Measurements from ENCODE around the gene DHX16.

DHX16 gene

DNA sequence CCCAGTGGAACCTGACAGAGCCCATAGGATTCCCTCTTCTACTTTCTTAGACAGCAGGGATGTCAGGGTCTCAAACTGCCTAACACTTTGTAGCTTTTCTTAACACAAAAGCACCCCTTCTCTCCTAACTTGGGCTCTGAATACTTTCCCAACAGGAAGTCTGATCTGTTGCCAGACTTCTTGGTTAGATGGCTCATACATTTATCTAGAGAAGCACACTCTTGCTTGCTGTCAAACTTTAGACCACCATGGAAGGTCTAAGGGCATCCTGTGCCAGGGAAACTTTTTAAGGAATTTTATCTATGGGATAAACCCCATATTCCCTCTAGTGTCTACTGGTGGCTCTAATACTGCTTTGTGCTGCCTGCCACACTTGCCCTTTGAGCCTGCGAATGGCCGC is 29.1 kb downstream of the DHX16 start:
- Histone ChIP-seq H3K9me3 (ENCODE audit: insufficient read depth, low read length) (no peaks in the 10 kb centered on the region), H3K27ac (ENCODE audit: low read length) (no peak overlapping the region), H3K27me3 (ENCODE audit: low read depth, low read length) (no peaks in the 10 kb centered on the region), H3K79me2 (ENCODE audit: low read length) (peaks cover 15% of the 10 kb centered on the region), H3K9ac (ENCODE audit: low read length) (no peak overlapping the region), H3K4me1 (ENCODE audit: low read length) (peaks cover 9% of the 10 kb centered on the region), H3K36me3 (replicated peaks; ENCODE audit: low read depth, low read length) (no peaks in the 10 kb centered on the region), H2AFZ (ENCODE audit: low read depth, low read length) (no peak overlapping the region), H4K20me1 (ENCODE audit: insufficient read depth, low read length) (no peaks in the 10 kb centered on the region), H3K4me3 (ENCODE audit: low read length) (no peak overlapping the region), H3K4me2 (ENCODE audit: low read length) (no peak overlapping the region)
- TF ChIP-seq, protein P1, sequence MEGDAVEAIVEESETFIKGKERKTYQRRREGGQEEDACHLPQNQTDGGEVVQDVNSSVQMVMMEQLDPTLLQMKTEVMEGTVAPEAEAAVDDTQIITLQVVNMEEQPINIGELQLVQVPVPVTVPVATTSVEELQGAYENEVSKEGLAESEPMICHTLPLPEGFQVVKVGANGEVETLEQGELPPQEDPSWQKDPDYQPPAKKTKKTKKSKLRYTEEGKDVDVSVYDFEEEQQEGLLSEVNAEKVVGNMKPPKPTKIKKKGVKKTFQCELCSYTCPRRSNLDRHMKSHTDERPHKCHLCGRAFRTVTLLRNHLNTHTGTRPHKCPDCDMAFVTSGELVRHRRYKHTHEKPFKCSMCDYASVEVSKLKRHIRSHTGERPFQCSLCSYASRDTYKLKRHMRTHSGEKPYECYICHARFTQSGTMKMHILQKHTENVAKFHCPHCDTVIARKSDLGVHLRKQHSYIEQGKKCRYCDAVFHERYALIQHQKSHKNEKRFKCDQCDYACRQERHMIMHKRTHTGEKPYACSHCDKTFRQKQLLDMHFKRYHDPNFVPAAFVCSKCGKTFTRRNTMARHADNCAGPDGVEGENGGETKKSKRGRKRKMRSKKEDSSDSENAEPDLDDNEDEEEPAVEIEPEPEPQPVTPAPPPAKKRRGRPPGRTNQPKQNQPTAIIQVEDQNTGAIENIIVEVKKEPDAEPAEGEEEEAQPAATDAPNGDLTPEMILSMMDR (IDR thresholded peaks at IDR 0.05; ENCODE audit: low read depth, low read length): no peak
- no peak for TF ChIP-seq EZH2phosphoT487 (IDR thresholded peaks at IDR 0.05; ENCODE audit: low read depth)

DNA sequence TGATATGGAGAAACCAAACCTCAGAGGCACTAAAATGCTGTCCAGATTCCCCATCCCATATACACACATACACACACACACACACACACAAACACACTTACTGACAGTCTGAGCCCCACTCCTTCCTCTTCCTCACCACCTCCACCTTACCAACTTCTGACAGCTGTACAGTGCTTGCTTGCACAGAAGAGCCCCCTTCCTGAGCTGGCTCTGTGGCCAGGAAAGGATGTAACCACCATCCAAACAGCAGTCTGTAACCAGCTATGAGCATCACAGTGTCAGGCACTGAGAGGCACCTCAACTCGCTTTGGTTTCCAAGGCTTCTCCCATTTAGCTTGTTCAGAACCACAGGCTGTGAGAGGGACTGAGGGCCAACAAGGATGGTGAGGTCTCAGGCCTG is 31.8 kb downstream of the DHX16 start:
- no peak for TF ChIP-seq EZH2phosphoT487 (IDR thresholded peaks at IDR 0.05; ENCODE audit: low read depth)
- TF ChIP-seq, protein P1 (IDR thresholded peaks at IDR 0.05; ENCODE audit: low read depth, low read length): no peak
- no peaks in the 10 kb centered on the region for H3K36me3 ChIP-seq (replicated peaks; ENCODE audit: low read depth, low read length)
- no peaks in the 10 kb centered on the region for H3K4me1 ChIP-seq (ENCODE audit: low read length)
- no peaks in the 10 kb centered on the region for H3K79me2 ChIP-seq (ENCODE audit: low read length)
- H3K27ac ChIP-seq (ENCODE audit: low read length): no peak overlapping the region
- no peak overlapping the region for H3K4me3 ChIP-seq (ENCODE audit: low read length)
- H3K4me2 ChIP-seq (ENCODE audit: low read length): no peak overlapping the region
- H3K9me3 ChIP-seq (ENCODE audit: insufficient read depth, low read length): no peaks in the 10 kb centered on the region
- H3K27me3 ChIP-seq (ENCODE audit: low read depth, low read length): no peaks in the 10 kb centered on the region
- no peaks in the 10 kb centered on the region for H4K20me1 ChIP-seq (ENCODE audit: insufficient read depth, low read length)
- no peak overlapping the region for H3K9ac ChIP-seq (ENCODE audit: low read length)
- H2AFZ ChIP-seq (ENCODE audit: low read depth, low read length): no peak overlapping the region

DNA sequence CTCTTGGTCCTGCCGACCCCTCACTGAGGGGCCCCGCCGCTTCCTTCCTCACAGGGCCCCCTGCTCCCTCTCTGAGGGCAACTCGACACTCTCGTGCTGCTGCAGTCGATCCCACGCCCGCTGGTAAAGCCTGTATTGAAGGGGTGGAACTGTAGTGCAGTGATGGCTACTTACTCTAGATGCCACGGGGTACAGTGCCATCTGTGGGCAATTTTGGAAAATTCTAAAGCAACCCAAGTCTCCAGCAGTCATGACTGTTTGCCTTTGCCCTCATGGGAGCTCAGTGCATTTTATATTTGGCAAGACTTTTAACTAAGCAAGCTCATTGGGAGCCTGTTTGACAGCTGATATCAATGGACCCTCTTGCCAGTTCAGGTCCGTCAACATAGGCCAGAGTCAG is 32.3 kb downstream of the DHX16 start:
- Histone ChIP-seq H2AFZ (ENCODE audit: low read depth, low read length) (no peak overlapping the region), H3K4me2 (ENCODE audit: low read length) (no peak overlapping the region)

DNA sequence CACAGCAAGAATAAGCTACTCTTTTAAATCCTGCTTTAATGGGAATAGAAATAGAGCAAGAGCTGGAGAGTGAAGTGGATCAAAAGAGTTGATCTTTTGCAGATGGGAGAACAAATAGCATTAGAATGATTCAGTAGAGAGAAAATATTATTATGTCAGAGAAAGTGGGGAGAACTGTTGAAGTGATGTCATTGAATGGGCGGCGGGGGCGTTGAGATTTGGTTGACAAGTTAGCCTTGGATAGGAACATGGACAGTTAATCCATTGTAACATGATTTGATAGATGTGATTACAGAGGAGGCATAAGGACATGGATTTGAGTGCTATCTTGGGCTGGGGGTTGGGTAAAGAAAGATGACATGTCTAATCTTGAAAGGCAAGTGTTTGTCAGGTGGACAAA is 37.0 kb downstream of the DHX16 start:
- no peaks in the 10 kb centered on the region for H3K36me3 ChIP-seq (replicated peaks; ENCODE audit: low read depth, low read length)
- no peaks in the 10 kb centered on the region for H3K9me3 ChIP-seq (ENCODE audit: insufficient read depth, low read length)
- no peak overlapping the region for H3K4me2 ChIP-seq (ENCODE audit: low read length)

More for the DNA sequence above, 32.3 kb downstream of the DHX16 start:
- H3K9ac ChIP-seq (ENCODE audit: low read length): no peak overlapping the region
- no peak overlapping the region for H3K4me3 ChIP-seq (ENCODE audit: low read length)
- no peaks in the 10 kb centered on the region for H3K4me1 ChIP-seq (ENCODE audit: low read length)
- no peaks in the 10 kb centered on the region for H3K79me2 ChIP-seq (ENCODE audit: low read length)
- H3K9me3 ChIP-seq (ENCODE audit: insufficient read depth, low read length): no peaks in the 10 kb centered on the region
- no peak overlapping the region for H3K27ac ChIP-seq (ENCODE audit: low read length)
- H3K36me3 ChIP-seq (replicated peaks; ENCODE audit: low read depth, low read length): no peaks in the 10 kb centered on the region
- no peaks in the 10 kb centered on the region for H4K20me1 ChIP-seq (ENCODE audit: insufficient read depth, low read length)
- TF ChIP-seq, protein P1 (IDR thresholded peaks at IDR 0.05; ENCODE audit: low read depth, low read length): no peak
- no peak for TF ChIP-seq EZH2phosphoT487 (IDR thresholded peaks at IDR 0.05; ENCODE audit: low read depth)
- H3K27me3 ChIP-seq (ENCODE audit: low read depth, low read length): no peaks in the 10 kb centered on the region

More for the DNA sequence above, 37.0 kb downstream of the DHX16 start:
- no peaks in the 10 kb centered on the region for H3K27me3 ChIP-seq (ENCODE audit: low read depth, low read length)
- no peak overlapping the region for H2AFZ ChIP-seq (ENCODE audit: low read depth, low read length)
- H3K79me2 ChIP-seq (ENCODE audit: low read length): no peaks in the 10 kb centered on the region
- no peak overlapping the region for H3K4me3 ChIP-seq (ENCODE audit: low read length)
- no peaks in the 10 kb centered on the region for H3K4me1 ChIP-seq (ENCODE audit: low read length)
- H4K20me1 ChIP-seq (ENCODE audit: insufficient read depth, low read length): no peaks in the 10 kb centered on the region
- no peak overlapping the region for H3K9ac ChIP-seq (ENCODE audit: low read length)
- no peak overlapping the region for H3K27ac ChIP-seq (ENCODE audit: low read length)
- TF ChIP-seq, protein P1 (IDR thresholded peaks at IDR 0.05; ENCODE audit: low read depth, low read length): no peak
- no peak for TF ChIP-seq EZH2phosphoT487 (IDR thresholded peaks at IDR 0.05; ENCODE audit: low read depth)
